ENCODE measurements around the gene TIGD3.
A peak's percentile ranks its signal among the peaks of the same experiment; 100 is the strongest.

Gene TIGD3

DNA sequence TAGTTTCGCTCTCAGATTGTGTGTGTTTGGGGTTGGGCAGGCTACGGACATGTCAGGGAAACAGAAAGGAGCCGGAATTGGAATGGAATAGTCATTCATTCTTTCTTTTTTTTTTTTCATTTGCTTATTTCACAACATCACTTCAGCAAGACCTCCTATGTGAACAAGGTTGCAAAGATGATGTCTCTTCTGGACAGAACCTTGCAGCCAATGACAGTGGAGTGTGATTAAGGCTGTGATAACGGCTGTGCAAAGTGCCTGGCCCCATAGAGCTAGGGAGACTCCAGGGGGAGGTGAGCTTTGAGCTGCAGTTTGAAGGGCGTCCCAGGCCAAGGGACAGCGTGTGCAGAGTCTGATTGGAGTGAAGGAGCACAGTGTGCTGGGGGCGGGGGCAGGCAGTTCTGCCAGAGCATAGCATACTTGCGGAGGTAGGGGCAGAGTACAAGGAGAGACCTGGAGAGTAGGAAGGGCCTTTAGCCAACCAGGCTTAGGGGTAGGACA is 3.4 kb downstream of the TIGD3 start:
- CTCF ChIA-PET, result interaction anchor here (1.2 to 3.5 kb wide), 4 partner anchors 9 to 58 kb away, joined by 3 to 17 read pairs (median 5); no protein-coding TSS in a partner anchor
- TF ChIP-seq CTCF (IDR thresholded peaks at IDR 0.05; ENCODE audit: control extremely low read depth, extremely low read depth, low read depth, missing control alignments), result no peak
- POLR2A ChIA-PET, result interaction anchor here (1.0 to 2.7 kb wide), 4 partner anchors 65 to 149 kb away, joined by 3 to 10 read pairs (median 4); partner anchors contain the start of genes MALAT1 and NEAT1
- DNase-seq (ENCODE audit: extremely low spot score), result no peak

GRCh38 chr11:65362320-65362931 is 7.9 kb downstream of the TIGD3 start:
- TF ChIP-seq CTCF (IDR thresholded peaks at IDR 0.05; ENCODE audit: control extremely low read depth, extremely low read depth, low read depth, missing control alignments), result no peak
- ChIA-PET CTCF (interaction anchor here (1.0 to 2.8 kb wide), 7 partner anchors 10 to 107 kb away, joined by 3 to 8 read pairs (median 6); no protein-coding TSS in a partner anchor), POLR2A (interaction anchor here (0.6 to 2.0 kb wide), 7 partner anchors 41 to 295 kb away, joined by 4 to 9 read pairs (median 5); partner anchors contain the start of genes MALAT1 and NEAT1)
- peak; percentile 70 for DNase-seq (ENCODE audit: extremely low spot score)

DNA sequence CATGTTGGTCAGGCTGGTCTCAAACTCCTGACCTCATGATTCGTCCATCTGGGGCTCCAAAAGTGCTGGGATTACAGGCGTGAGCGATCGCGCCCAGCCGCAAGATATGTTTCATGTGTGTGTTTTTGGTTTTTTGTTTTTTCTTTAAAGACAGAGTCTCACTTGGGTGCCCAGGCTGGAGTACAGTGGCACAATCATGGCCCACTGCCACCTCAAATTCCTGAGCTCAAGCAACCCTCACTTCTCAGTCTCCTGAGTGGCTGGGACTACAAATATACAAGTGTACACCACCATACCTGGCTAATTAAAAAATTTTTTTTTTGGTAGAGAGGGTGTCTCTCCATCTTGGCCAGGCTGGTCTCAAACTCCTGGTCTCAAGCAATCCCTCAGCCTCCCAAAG is 8.4 kb downstream of the TIGD3 start:
- no peak for DNase-seq (ENCODE audit: extremely low spot score)
- ChIA-PET CTCF (interaction anchor here (1.0 to 2.8 kb wide), 5 partner anchors 11 to 53 kb away, joined by 5 to 8 read pairs (median 6); no protein-coding TSS in a partner anchor), POLR2A (interaction anchor here (0.6 to 2.0 kb wide), 5 partner anchors 60 to 144 kb away, joined by 4 to 7 read pairs (median 5); partner anchors contain the start of genes MALAT1 and NEAT1)
- no peak for TF ChIP-seq CTCF (IDR thresholded peaks at IDR 0.05; ENCODE audit: control extremely low read depth, extremely low read depth, low read depth, missing control alignments)

DNA sequence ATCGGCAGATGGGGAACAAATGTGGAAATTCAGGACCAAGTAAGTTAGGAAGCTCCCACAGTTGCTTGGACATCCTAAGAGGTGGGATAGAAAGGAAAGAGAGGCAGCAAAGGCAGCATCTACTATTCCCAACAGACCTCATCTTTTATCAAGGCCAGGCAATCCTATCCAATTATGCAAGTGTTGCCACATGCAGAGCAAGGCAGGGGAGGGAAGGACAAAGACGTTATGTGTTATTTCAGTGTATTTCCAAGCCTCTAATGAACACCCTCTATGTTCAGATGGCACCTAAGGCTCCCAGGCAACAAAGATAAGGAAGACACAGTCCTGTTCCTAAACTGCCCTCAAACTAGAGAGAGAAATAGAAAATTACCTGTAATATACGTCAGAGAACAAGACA is 9.2 kb downstream of the TIGD3 start:
- no peak for DNase-seq (ENCODE audit: extremely low spot score)
- POLR2A ChIA-PET, result no interaction called here
- CTCF ChIA-PET, result interaction anchor here (1.2 kb wide), 1 partner anchor 15 kb away, joined by 4 read pairs; no protein-coding TSS in a partner anchor

GRCh38 chr11:65366340-65366773 is 11.8 kb downstream of the TIGD3 start:
- peak; percentile 69 for TF ChIP-seq CTCF (IDR thresholded peaks at IDR 0.05; ENCODE audit: control extremely low read depth, extremely low read depth, low read depth, missing control alignments)
- peak; percentile 82 for DNase-seq (ENCODE audit: extremely low spot score)
- ChIA-PET POLR2A (no interaction called here), CTCF (interaction anchor here (0.6 to 3.8 kb wide), 7 partner anchors 9 to 222 kb away, joined by 3 to 13 read pairs (median 3); no protein-coding TSS in a partner anchor)

More for the DNA sequence above, 9.2 kb downstream of the TIGD3 start:
- no peak for TF ChIP-seq CTCF (IDR thresholded peaks at IDR 0.05; ENCODE audit: control extremely low read depth, extremely low read depth, low read depth, missing control alignments)

DNA sequence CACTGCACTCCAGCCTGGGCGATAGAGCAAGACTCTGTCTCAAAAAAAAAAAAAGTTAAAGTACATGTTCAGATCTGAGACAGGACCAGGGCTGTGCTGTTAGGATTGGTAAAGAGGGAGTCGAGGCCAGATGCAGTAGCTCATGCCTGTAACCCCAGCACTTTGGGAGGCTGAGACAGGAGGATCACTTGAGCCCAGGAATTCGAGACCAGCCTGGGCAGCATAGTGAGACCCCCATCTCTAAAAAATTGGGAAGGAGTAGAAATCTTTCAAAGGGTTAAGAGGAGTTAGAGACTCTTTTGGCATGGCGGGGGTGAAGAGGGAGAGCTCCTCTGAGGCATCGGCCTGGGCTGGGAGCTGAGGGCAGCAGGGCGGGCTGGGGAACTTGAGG is 16.1 kb downstream of the TIGD3 start:
- TF ChIP-seq CTCF (IDR thresholded peaks at IDR 0.05; ENCODE audit: control extremely low read depth, extremely low read depth, low read depth, missing control alignments), result no peak
- CTCF ChIA-PET, result interaction anchor here (0.8 to 2.0 kb wide), 6 partner anchors 8 to 140 kb away, joined by 3 to 8 read pairs (median 6); partner anchors contain the start of gene CDC42EP2
- POLR2A ChIA-PET, result interaction anchor here (0.5 to 1.4 kb wide), 3 partner anchors 52 to 138 kb away, joined by 3 to 7 read pairs (median 4); partner anchors contain the start of gene NEAT1
- no peak for DNase-seq (ENCODE audit: extremely low spot score)

Measured in GM10248 (cell line).